GM03348 (cell line): ENCODE results near the gene GPX3.

Experiments used
- DNase-seq: peaks from one replicate; pipeline ENCODE4 v3.0.0; 2012; ENCODE audit warnings: low spot score

GPX3 gene

GRCh38 chr5:151058301-151058700 is 37.9 kb downstream of the GPX3 start:
- no peak for DNase-seq

DNA sequence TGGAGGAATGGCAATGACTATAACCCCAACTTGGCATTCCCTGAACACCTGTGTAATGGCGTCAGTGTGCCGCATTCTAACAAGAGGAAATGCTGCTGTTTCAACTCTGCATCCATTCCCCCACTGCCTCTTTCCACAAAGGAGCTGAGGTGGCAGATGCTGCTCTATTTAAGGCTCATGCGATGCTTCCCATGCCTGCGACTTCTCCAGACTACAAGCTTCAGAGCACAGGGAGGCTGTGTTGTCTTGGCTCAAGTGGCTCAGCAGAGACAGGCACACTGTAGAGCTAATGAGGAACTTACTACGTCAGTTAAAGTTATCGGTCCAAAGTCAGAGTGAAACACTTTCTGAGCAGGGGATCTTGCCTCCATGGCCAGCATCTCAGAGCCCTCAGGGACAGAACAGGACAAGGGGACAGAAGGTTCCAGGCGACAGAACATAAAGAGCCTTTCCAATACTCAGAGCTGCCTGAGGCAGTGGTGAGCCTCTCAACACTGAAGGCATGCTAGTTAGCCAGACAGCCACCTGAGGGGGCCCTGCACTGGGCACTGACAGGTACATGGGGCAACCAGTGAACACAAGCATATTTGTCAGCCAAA is 38.6 kb downstream of the GPX3 start:
- no peak for DNase-seq

- no peak for DNase-seq
Observed at GRCh38 chr5:151060742-151061141, 40.4 kb downstream of the GPX3 start.

GRCh38 chr5:151062405-151063141 is 42.2 kb downstream of the GPX3 start:
- DNase-seq: no peak

- DNase-seq: peak; percentile 87
Observed at GRCh38 chr5:151063142-151063989, 43.0 kb downstream of the GPX3 start.

- no peak for DNase-seq
Observed at GRCh38 chr5:151064916-151065499, 44.6 kb downstream of the GPX3 start.

- no peak for DNase-seq
Observed at GRCh38 chr5:151065609-151066008, 45.2 kb downstream of the GPX3 start.

- no peak for DNase-seq
Observed at GRCh38 chr5:151066920-151067319, 46.5 kb downstream of the GPX3 start.

DNA sequence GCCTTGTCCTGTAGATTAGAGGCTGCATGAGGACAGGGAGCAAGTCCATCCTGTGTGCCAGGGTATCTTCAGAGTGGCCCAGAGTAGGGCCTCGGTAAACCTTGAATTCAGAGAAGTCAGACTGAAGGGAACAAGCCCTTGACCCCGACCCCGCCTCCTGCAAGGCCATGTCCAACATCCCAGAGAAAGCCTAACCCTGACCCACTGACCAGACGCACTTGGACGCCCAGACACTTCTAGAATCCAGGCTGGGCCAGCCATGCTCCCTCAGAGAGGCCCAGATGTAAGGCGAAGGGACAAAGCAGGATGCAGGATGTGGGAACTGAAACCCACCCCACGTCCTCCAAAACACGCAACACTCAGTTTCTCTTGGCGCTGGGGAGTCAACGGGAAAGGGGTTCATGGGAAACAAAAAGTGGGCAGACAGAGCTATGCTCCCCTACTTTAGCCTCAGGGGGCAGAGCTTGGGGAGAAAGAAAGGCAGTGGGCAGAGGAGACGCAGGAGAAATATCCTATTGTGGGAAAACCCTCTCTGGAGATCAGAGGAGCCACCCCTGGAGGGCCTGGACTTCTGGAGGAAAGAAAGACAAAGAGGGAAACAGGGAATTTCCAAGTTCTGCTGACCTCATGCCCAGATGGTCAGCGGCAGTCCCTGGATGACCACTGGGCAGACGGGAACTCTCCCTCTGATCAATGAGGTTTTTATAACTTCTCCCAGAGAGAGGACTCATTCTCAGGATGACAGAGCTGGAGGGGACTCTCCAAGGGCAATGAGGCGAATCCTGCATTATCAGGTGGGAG is 47.4 kb downstream of the GPX3 start:
- no peak for DNase-seq

- DNase-seq: peak; percentile 34
Observed at GRCh38 chr5:151068433-151069197, 48.2 kb downstream of the GPX3 start.

- DNase-seq: no peak
Observed at GRCh38 chr5:151070449-151070848, 50.1 kb downstream of the GPX3 start.

- DNase-seq: no peak
Observed at GRCh38 chr5:151071021-151071420, 50.6 kb downstream of the GPX3 start.

DNA sequence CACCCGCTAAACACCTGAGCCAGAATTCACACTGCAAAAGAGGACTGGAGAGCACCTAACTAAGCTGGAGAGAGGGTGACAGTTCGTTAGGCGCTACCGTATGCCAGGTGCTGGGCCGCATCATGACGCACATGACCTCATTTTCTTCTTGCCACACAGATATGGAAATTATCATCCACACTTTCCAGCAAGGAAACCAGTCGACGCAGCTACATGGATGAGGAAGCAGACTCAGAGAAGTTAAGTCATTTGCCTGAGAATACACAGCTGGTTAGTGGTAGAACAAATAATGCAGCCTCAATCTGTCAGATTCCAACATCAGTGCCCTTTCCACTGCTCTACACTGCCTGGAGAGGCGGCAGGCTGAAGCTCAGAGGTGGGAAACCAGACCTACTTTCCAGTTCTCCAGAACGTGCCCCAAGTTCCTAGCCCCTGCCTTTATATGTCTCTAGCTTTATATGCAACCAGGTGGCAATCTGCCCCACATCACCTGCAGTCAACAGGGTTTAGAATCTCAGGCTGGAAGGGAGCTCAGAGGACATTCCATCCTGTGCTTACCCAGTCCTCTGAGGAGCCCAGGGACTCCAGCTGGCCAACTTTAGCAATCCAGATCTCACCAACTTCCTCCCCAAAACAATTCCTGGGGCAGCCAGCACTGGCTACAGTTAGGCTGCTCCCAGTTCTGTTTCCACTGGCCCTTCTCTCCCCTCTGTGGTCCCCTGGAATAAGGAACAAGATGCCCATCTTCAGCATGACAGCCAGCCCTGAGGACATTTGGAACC is 51.6 kb downstream of the GPX3 start:
- DNase-seq: peak; percentile 45

DNA sequence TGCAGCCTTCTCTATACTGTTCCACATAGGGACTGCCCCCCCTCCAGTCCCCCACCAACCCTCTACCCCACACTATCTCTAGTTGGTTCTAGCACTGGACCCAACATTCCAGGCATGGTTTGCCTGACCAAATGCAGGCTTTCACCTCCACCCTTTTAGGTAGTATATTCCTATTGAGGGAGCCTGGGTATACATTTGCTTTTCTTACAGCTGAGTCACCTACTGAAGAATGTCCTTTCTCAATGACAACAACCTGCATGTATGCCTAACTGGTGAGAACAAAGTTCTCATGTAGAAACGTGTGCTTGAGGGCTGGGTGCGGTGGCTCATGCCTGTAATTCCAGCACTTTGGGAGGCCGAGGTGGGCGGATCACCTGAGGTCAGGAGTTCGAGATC is 52.2 kb downstream of the GPX3 start:
- DNase-seq: peak; percentile 48

GRCh38 chr5:151073280-151073679 is 52.9 kb downstream of the GPX3 start:
- DNase-seq: no peak

DNA sequence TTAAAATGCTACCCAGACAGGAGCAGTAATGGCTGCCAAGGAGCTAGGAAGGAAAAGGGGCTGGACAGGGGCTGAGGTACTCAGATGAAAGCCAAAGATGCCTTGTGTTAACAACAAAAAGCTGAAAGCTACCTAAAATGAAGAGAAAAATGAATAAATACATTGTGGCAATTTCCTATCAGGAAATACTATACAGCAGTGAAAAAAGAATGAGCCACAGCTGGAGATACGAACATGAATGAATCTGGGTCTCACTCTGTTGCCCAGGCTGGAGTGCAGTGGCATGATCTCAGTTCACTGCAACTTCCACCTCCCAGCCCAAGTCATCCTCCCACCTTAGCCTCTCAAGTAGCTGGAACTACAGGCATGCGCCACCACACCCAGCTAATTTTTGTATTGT is 54.2 kb downstream of the GPX3 start:
- DNase-seq: no peak

GRCh38 chr5:151075698-151076331 is 55.4 kb downstream of the GPX3 start:
- DNase-seq: peak; percentile 43

- DNase-seq: no peak
Observed at GRCh38 chr5:151076616-151077015, 56.2 kb downstream of the GPX3 start.

GRCh38 chr5:151077419-151077818 is 57.0 kb downstream of the GPX3 start:
- no peak for DNase-seq

GRCh38 chr5:151077967-151078366 is 57.6 kb downstream of the GPX3 start:
- no peak for DNase-seq
